HCT116 (cell line): ENCODE measurements around the gene OR3A3. TPM values are rescaled to one million over a fixed set of nuclear protein-coding genes. Genes with fewer than 3 reads are reported as not detected.
"Not testable (repeated sequence)": the region's sequence is repeated elsewhere in the genome, so short reads cannot be mapped to it uniquely, and the experiment has no call there.

Source experiments
- ATAC-seq: fragments of 200-7000 bp; cut with Tn5 transposase; 2 replicates; pipeline ENCODE4 v1.9.1; 2020; ENCODE audit warnings: mild to moderate bottlenecking, moderate library complexity
- BruUV-seq: library from RNA; stranded (reverse); fragments of 400-500 nt; replicated peaks from 2 replicates; lab custom pipeline; 2021; lab: Mats Ljungman, UMichigan
- CTCF ChIA-PET: fragments of 300-600 bp; sonication (Branson Sonifier 250); formaldehyde crosslinking; loops from one replicate; lab custom pipeline; 2021; ENCODE audit warnings: antibody characterized with exemption; lab: Charles Lee
- POLR2A ChIA-PET: fragments of 300-600, 350-600 bp; sonication (Branson Sonifier 250); formaldehyde crosslinking; loops from one replicate; lab custom pipeline; 2021; ENCODE audit warnings: antibody characterized with exemption; lab: Charles Lee
- RAD21 ChIA-PET, 2 experiments: fragments of 300-600 bp; sonication (Branson Sonifier 250); formaldehyde crosslinking; loops; one replicate each; lab custom pipeline; 2023; ENCODE audit warnings: low total read pairs in 2 of 2; ENCODE audit not compliant: uncharacterized antibody in 2 of 2, unreplicated experiment in 2 of 2, low non-redundant PET in 1 of 2; lab: Charles Lee
- DNase-seq: peaks from one replicate; pipeline ENCODE4 v3.0.0-alpha.2; 2010; ENCODE audit warnings: low read depth, low spot score
- H2AFZ ChIP-seq: fragments of 200-600 bp; shearing (Covaris generic), sonication (generic); 2 replicates; pipeline ENCODE4 v1.6.1; 2017; ENCODE audit warnings: low read depth, mixed run types, mixed read lengths, antibody characterized with exemption, low read length; ENCODE audit not compliant: poor library complexity, severe bottlenecking
- H3K27ac ChIP-seq: 2 replicates; pipeline ENCODE4 v1.5.1; 2012; ENCODE audit warnings: low read depth, low read length
- H3K27me3 ChIP-seq: fragments of 200-600 bp; sonication (generic); 2 replicates; pipeline ENCODE4 v1.6.1; 2016; ENCODE audit warnings: mixed run types, low read length, mixed read lengths; ENCODE audit not compliant: insufficient read depth
- H3K36me3 ChIP-seq, 2 experiments: fragments of 200-500 bp in 1 of 2; fragments of 200-600 bp in 1 of 2; sonication (Bioruptor generic) in 1 of 2; sonication (generic) in 1 of 2; 2 replicates each; pipeline versions ENCODE4 v1.5.1 to v1.6.1; 2014 to 2016; ENCODE audit warnings: low read length in 2 of 2, inconsistent platforms in 1 of 2, mixed read lengths in 1 of 2, mixed run types in 1 of 2; ENCODE audit not compliant: insufficient read depth in 2 of 2, control insufficient read depth in 1 of 2
- H3K4me1 ChIP-seq, 2 experiments: fragments of 200-600 bp in 1 of 2; sonication (generic) in 1 of 2; 2 replicates each; pipeline versions ENCODE4 v1.5.1 to v1.6.1; 2012 to 2017; ENCODE audit warnings: low read length in 2 of 2, inconsistent platforms in 1 of 2, mild to moderate bottlenecking in 1 of 2, mixed read lengths in 1 of 2, mixed run types in 1 of 2, moderate library complexity in 1 of 2; ENCODE audit not compliant: insufficient read depth in 2 of 2, control insufficient read depth in 1 of 2
- H3K4me2 ChIP-seq: fragments of 200-600 bp; sonication (generic); 2 replicates; pipeline ENCODE4 v1.6.1; 2017; ENCODE audit warnings: mixed run types, low read length, mixed read lengths
- H3K4me3 ChIP-seq, 2 experiments: fragments of 200-600 bp in 1 of 2; sonication (generic) in 1 of 2; replicated peaks in 1 of 2; 2 replicates each; pipeline ENCODE4 v1.5.1; 2011 to 2016; ENCODE audit warnings: low read length in 2 of 2, control low read depth in 1 of 2, low read depth in 1 of 2, mild to moderate bottlenecking in 1 of 2, mixed read lengths in 1 of 2, mixed run types in 1 of 2
- H3K79me2 ChIP-seq: fragments of 200-600 bp; sonication (generic); 2 replicates; pipeline ENCODE4 v1.6.1; 2017; ENCODE audit warnings: mild to moderate bottlenecking, mixed run types, low read length, moderate library complexity, mixed read lengths; ENCODE audit not compliant: insufficient read depth
- H3K9ac ChIP-seq: fragments of 200-600 bp; sonication (generic); 2 replicates; pipeline ENCODE4 v1.6.1; 2016; ENCODE audit warnings: low read length, mixed read lengths
- H3K9me2 ChIP-seq: fragments of 200-600 bp; sonication (generic), shearing (Covaris generic); 2 replicates; pipeline ENCODE4 v1.6.1; 2017; ENCODE audit warnings: mixed run types, mild to moderate bottlenecking, moderate library complexity; ENCODE audit not compliant: insufficient read depth
- H3K9me3 ChIP-seq, 2 experiments: fragments of 200-500 bp in 1 of 2; fragments of 200-600 bp in 1 of 2; sonication (Bioruptor generic) in 1 of 2; sonication (generic) in 1 of 2; 2 replicates each; pipeline ENCODE4 v1.6.1; 2014 to 2017; ENCODE audit warnings: low read length in 2 of 2, mixed read lengths in 2 of 2, inconsistent platforms in 1 of 2, low read depth in 1 of 2, mild to moderate bottlenecking in 1 of 2, mixed run types in 1 of 2, moderate library complexity in 1 of 2; ENCODE audit not compliant: control insufficient read depth in 1 of 2, insufficient read depth in 1 of 2
- H4K20me1 ChIP-seq: fragments of 200-600 bp; sonication (generic), shearing (Covaris generic); 2 replicates; pipeline ENCODE4 v1.6.1; 2017; ENCODE audit warnings: mixed run types, mild to moderate bottlenecking, moderate library complexity; ENCODE audit not compliant: insufficient read depth
- JUND ChIP-seq: IDR thresholded peaks from 2 replicates; pipeline ENCODE4 v1.6.1; 2012
- POLR2A ChIP-seq: IDR thresholded peaks from 2 replicates; pipeline ENCODE4 v1.7.0; 2011; ENCODE audit warnings: borderline replicate concordance; ENCODE audit not compliant: insufficient read depth, insufficient read length; ENCODE audit errors: extremely low read depth
- REST ChIP-seq: IDR thresholded peaks from 2 replicates; pipeline ENCODE4 v1.6.1; 2012; ENCODE audit warnings: low read depth
- YY1 ChIP-seq: IDR thresholded peaks from 2 replicates; pipeline ENCODE4 v1.6.1; 2011; ENCODE audit warnings: low read length, low read depth, moderate library complexity, mild to moderate bottlenecking; ENCODE audit not compliant: insufficient replicate concordance; ENCODE audit errors: extremely low read depth
- intact Hi-C: fragments of 100-400 bp; cut with micrococcal nuclease; formaldehyde crosslinking; loops from 2 replicates; pipeline ENCODE4 v1.10.0; 2022
- total RNA-seq: library from RNA; stranded (reverse); gene quantifications from one replicate; pipeline ENCODE4 v1.2.1, GENCODE V29; 2021; ENCODE audit not compliant: unreplicated experiment
- TF ChIP-seq, protein P1 (sequence below), 3 experiments: fragments of 200-600 bp in 1 of 3; sonication (generic) in 1 of 3; IDR thresholded peaks in 2 of 3; conservative IDR thresholded peaks in 1 of 3; 2 replicates each; pipeline ENCODE4 v1.5.1; 2012 to 2017; ENCODE audit warnings: low read depth in 2 of 3, low read length in 2 of 3, antibody characterized with exemption in 1 of 3, borderline replicate concordance in 1 of 3, control low read depth in 1 of 3, mild to moderate bottlenecking in 1 of 3, mixed read lengths in 1 of 3, mixed run types in 1 of 3, moderate library complexity in 1 of 3; ENCODE audit not compliant: insufficient read depth in 1 of 3

The OR3A3 gene
- total RNA-seq, 1 experiment from 2014 or later = not detected

DNA sequence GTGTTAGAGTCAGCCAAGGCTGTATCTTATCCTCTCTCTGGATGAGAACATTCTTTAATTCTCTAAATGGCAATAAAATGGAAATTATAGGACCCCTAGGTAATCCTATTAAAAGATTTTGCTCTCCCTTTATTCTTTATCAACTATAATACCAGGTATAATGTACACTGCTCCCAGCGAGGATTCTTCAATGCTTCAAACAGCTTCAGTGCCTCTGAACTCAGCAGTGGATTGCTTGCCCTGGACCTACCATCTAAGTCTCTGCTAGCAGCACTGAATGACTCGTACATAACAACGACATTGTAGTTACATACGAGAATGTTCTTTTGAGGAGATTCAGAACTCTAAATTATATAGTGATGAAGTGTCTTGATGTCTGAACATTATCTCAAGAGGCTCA lies 21.4 kb upstream of the OR3A3 start:
- Histone ChIP-seq H3K36me3 (no peaks in the 10 kb centered on the region), H3K4me2 (no peak overlapping the region), H3K27me3 (peaks cover 11% of the 10 kb centered on the region), H3K9ac (no peak overlapping the region), H3K9me2 (no peaks in the 10 kb centered on the region), H3K27ac (no peak overlapping the region), H3K4me1 (no peaks in the 10 kb centered on the region), H3K79me2 (no peaks in the 10 kb centered on the region), H3K9me3 (no peaks in the 10 kb centered on the region), H2AFZ (no peak overlapping the region), H3K4me3 (no peak overlapping the region), H4K20me1 (no peaks in the 10 kb centered on the region)
- ATAC-seq (no peak), DNase-seq (no peak)
- no TSS peak for BruUV-seq
- ChIA-PET CTCF (no interaction called here), RAD21 (no interaction called here), POLR2A (no interaction called here)
- TF ChIP-seq YY1 = no peak
- TF ChIP-seq, protein P1, sequence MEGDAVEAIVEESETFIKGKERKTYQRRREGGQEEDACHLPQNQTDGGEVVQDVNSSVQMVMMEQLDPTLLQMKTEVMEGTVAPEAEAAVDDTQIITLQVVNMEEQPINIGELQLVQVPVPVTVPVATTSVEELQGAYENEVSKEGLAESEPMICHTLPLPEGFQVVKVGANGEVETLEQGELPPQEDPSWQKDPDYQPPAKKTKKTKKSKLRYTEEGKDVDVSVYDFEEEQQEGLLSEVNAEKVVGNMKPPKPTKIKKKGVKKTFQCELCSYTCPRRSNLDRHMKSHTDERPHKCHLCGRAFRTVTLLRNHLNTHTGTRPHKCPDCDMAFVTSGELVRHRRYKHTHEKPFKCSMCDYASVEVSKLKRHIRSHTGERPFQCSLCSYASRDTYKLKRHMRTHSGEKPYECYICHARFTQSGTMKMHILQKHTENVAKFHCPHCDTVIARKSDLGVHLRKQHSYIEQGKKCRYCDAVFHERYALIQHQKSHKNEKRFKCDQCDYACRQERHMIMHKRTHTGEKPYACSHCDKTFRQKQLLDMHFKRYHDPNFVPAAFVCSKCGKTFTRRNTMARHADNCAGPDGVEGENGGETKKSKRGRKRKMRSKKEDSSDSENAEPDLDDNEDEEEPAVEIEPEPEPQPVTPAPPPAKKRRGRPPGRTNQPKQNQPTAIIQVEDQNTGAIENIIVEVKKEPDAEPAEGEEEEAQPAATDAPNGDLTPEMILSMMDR (IDR thresholded peaks at IDR 0.05 in 2 of 3, conservative IDR thresholded peaks at IDR 0.05 in 1 of 3; ENCODE audit: borderline replicate concordance in 1 of 3, insufficient read depth in 1 of 3, low read depth in 2 of 3, low read length in 2 of 3) = no peak
- TF ChIP-seq JUND = no peak
- TF ChIP-seq POLR2A = no peak
- intact Hi-C loops = no loop called here

GRCh38 chr17:3397801-3398200 lies 13.4 kb upstream of the OR3A3 start:
- BruUV-seq, RAD21 ChIA-PET, H3K4me2 ChIP-seq, DNase-seq, POLR2A ChIA-PET, intact Hi-C loops, H3K27ac ChIP-seq, H3K9ac ChIP-seq, H2AFZ ChIP-seq, H3K4me1 ChIP-seq, H3K4me3 ChIP-seq, H3K9me3 ChIP-seq, H3K79me2 ChIP-seq, H4K20me1 ChIP-seq, H3K9me2 ChIP-seq, ATAC-seq, CTCF ChIA-PET, H3K36me3 ChIP-seq: not testable (repeated sequence)
- peaks cover 10% of the 10 kb centered on the region; the same call in 1 of the 2 replicates for H3K27me3 ChIP-seq
- TF ChIP-seq REST = peak; percentile 62
